Measurements from ENCODE around the gene SFTPA1.

GRCh38 chr10:79582096-79582495, 28.6 kb upstream of the SFTPA1 start:
- TF ChIP-seq EZH2 (IDR thresholded peaks at IDR 0.05; ENCODE audit: borderline replicate concordance, insufficient read depth, low read depth, low read length, poor library complexity, severe bottlenecking): no peak
- no peak for TF ChIP-seq CTCF (IDR thresholded peaks at IDR 0.05)
